ENCODE results near the gene TMIGD3.

- TF ChIP-seq ZNF274 (IDR thresholded peaks at IDR 0.05; ENCODE audit: low read depth, low read length) (no peak), YY1 (IDR thresholded peaks at IDR 0.05; ENCODE audit: insufficient read depth, insufficient read length) (no peak), SUZ12 (IDR thresholded peaks at IDR 0.05; ENCODE audit: extremely low read depth, insufficient read depth, insufficient read length) (no peak)
Measured at GRCh38 chr1:111509997-111510375, 6.6 kb upstream of the TMIGD3 start.

Measured in NT2/D1 (cell line).